HL-60 (cell line): ENCODE data around the gene PBX3.

Experiments used
- DNase-seq, 2 experiments: peaks; one replicate each; pipeline ENCODE4 v3.0.0-alpha.2; 2010 to 2020; ENCODE audit warnings: low read depth in 1 of 2, low spot score in 1 of 2
- H3K27ac ChIP-seq: fragments of 250-450 bp; sonication (Bioruptor Pico); replicated peaks from 2 replicates; pipeline ENCODE4 v1.5.1; 2020; ENCODE audit warnings: mild to moderate bottlenecking, moderate library complexity
- H3K27me3 ChIP-seq: fragments of 250-450 bp; sonication (Bioruptor Pico); 2 replicates; pipeline ENCODE4 v1.5.1; 2021; ENCODE audit warnings: mild to moderate bottlenecking, moderate library complexity; ENCODE audit not compliant: insufficient read depth, poor library complexity, severe bottlenecking
- H3K4me3 ChIP-seq: replicated peaks from 2 replicates; pipeline ENCODE4 v1.5.1; 2011; ENCODE audit warnings: mild to moderate bottlenecking, control low read depth, low read length; ENCODE audit not compliant: insufficient read depth
- GABPA ChIP-seq: IDR thresholded peaks from 2 replicates; pipeline ENCODE4 v1.6.1; 2012; ENCODE audit warnings: low read depth
- POLR2AphosphoS5 ChIP-seq: IDR thresholded peaks from 2 replicates; pipeline ENCODE4 v1.6.1; 2012; ENCODE audit warnings: low read depth
- REST ChIP-seq: IDR thresholded peaks from 2 replicates; pipeline ENCODE4 v1.6.1; 2012; ENCODE audit warnings: low read depth; ENCODE audit not compliant: insufficient replicate concordance
- SPI1 ChIP-seq: IDR thresholded peaks from 2 replicates; pipeline ENCODE4 v1.6.1; 2012; ENCODE audit warnings: low read depth, mild to moderate bottlenecking, borderline replicate concordance
- TF ChIP-seq, protein P1 (sequence below): IDR thresholded peaks from one replicate; pipeline ENCODE4 v1.5.1; 2011; ENCODE audit warnings: low read length, control low read depth, inconsistent platforms; ENCODE audit not compliant: insufficient read depth

Gene PBX3

DNA sequence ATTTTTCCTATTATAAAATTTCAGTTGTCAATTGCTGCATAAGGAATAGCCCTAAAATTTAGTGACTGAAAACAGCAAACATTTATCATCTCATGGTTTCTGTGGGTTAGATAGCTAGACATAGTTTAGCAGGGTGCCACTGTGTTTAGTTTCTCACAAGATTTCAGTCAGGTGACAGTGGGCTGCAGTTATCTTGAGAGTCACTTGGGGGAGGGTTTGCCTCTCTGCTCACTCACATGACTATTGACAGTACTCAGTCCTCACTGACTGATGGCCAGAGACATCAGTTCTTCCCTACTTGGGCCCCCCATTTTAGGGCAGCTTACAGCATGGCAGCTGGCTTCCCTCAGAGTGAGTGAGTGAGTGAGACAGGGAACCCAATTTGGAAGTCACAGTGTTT lies 42.0 kb downstream of the PBX3 start:
- Histone ChIP-seq H3K4me3 (no peak overlapping the region), H3K27ac (no peak overlapping the region), H3K27me3 (no peaks in the 10 kb centered on the region)
- DNase-seq, result no peak
- TF ChIP-seq SPI1, result no peak
- TF ChIP-seq, protein P1, sequence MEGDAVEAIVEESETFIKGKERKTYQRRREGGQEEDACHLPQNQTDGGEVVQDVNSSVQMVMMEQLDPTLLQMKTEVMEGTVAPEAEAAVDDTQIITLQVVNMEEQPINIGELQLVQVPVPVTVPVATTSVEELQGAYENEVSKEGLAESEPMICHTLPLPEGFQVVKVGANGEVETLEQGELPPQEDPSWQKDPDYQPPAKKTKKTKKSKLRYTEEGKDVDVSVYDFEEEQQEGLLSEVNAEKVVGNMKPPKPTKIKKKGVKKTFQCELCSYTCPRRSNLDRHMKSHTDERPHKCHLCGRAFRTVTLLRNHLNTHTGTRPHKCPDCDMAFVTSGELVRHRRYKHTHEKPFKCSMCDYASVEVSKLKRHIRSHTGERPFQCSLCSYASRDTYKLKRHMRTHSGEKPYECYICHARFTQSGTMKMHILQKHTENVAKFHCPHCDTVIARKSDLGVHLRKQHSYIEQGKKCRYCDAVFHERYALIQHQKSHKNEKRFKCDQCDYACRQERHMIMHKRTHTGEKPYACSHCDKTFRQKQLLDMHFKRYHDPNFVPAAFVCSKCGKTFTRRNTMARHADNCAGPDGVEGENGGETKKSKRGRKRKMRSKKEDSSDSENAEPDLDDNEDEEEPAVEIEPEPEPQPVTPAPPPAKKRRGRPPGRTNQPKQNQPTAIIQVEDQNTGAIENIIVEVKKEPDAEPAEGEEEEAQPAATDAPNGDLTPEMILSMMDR, result no peak
- no peak for TF ChIP-seq REST
- TF ChIP-seq POLR2AphosphoS5, result no peak
- TF ChIP-seq GABPA, result no peak

GRCh38 chr9:125794708-125795107 lies 47.5 kb downstream of the PBX3 start:
- Histone ChIP-seq H3K27ac (no peak overlapping the region), H3K27me3 (no peaks in the 10 kb centered on the region), H3K4me3 (no peak overlapping the region)
- DNase-seq, result no peak
- TF ChIP-seq POLR2AphosphoS5 (no peak), GABPA (no peak), SPI1 (no peak), REST (no peak)
- TF ChIP-seq, protein P1, result no peak

- TF ChIP-seq GABPA, result no peak
- TF ChIP-seq, protein P1, result no peak
- no peak for TF ChIP-seq SPI1
- TF ChIP-seq REST, result no peak
- no peak for TF ChIP-seq POLR2AphosphoS5
- Histone ChIP-seq H3K27me3 (no peaks in the 10 kb centered on the region), H3K27ac (no peak overlapping the region), H3K4me3 (no peak overlapping the region)
- no peak for DNase-seq
Measured at GRCh38 chr9:125795970-125796596, 48.9 kb downstream of the PBX3 start.
